Stimulated activated CD8-positive, alpha-beta memory T cell treated with anti-CD3 and anti-CD28 coated beads, Interleukin-15, amount 100 ng/mL, for 24 hours (primary cell): ENCODE data around the gene IPO4.

Experiments
- DNase-seq: peaks from one replicate; pipeline ENCODE4 v3.0.0-alpha.2; 2020; ENCODE audit warnings: low read depth

Gene IPO4

GRCh38 chr14:24172261-24172860 lies 16.3 kb downstream of the IPO4 start:
- DNase-seq = no peak

GRCh38 chr14:24171422-24172260 lies 17.0 kb downstream of the IPO4 start, which contains the start of gene REC8:
Gene REC8 (plus strand): TSS chr14:24172080. CDS start chr14:24172553, 473 bp downstream.
- no peak for DNase-seq

- DNase-seq = no peak
These were observed 21.0 kb downstream of the IPO4 start for GRCh38 chr14:24167469-24168114.

GRCh38 chr14:24165785-24166184 lies 22.8 kb downstream of the IPO4 start:
- no peak for DNase-seq

- DNase-seq = no peak
These were observed 24.1 kb downstream of the IPO4 start for GRCh38 chr14:24164518-24164991.

GRCh38 chr14:24162093-24162492 lies 26.5 kb downstream of the IPO4 start:
- DNase-seq = no peak

GRCh38 chr14:24160850-24161804 lies 27.5 kb downstream of the IPO4 start, which contains the start of gene IRF9:
Gene IRF9 (plus strand): TSS chr14:24161265. CDS start chr14:24162145, 880 bp downstream.
- DNase-seq = peak; percentile 96

- no peak for DNase-seq
These were observed 28.1 kb downstream of the IPO4 start for GRCh38 chr14:24160499-24160849.

GRCh38 chr14:24159777-24160498 lies 28.7 kb downstream of the IPO4 start:
- no peak for DNase-seq

- DNase-seq = no peak
These were observed 31.3 kb downstream of the IPO4 start for GRCh38 chr14:24157331-24157730.

- DNase-seq = no peak
These were observed 31.8 kb downstream of the IPO4 start for GRCh38 chr14:24156840-24157239.

GRCh38 chr14:24155100-24155499 lies 33.5 kb downstream of the IPO4 start:
- no peak for DNase-seq

GRCh38 chr14:24151404-24152080 lies 37.1 kb downstream of the IPO4 start:
- DNase-seq = no peak

GRCh38 chr14:24150993-24151392 lies 37.6 kb downstream of the IPO4 start:
- DNase-seq = no peak

GRCh38 chr14:24150567-24150966 lies 38.0 kb downstream of the IPO4 start:
- DNase-seq = no peak

GRCh38 chr14:24150061-24150460 lies 38.6 kb downstream of the IPO4 start:
- no peak for DNase-seq

- no peak for DNase-seq
These were observed 39.2 kb downstream of the IPO4 start for GRCh38 chr14:24149302-24149969.

GRCh38 chr14:24147761-24148428 lies 40.7 kb downstream of the IPO4 start:
- no peak for DNase-seq
